HUES48 (cell line): ENCODE results near the gene ZNF407.

Experiments
- H3K27ac ChIP-seq: one replicate; pipeline ENCODE4 v1.7.0; 2013; ENCODE audit warnings: low read depth, low read length, inconsistent platforms
- H3K27me3 ChIP-seq: 2 replicates; pipeline ENCODE4 v1.6.1; 2013; ENCODE audit warnings: mild to moderate bottlenecking, low read length; ENCODE audit not compliant: control insufficient read depth, insufficient read depth
- H3K36me3 ChIP-seq: 2 replicates; pipeline ENCODE4 v1.6.1; 2013; ENCODE audit warnings: low read length; ENCODE audit not compliant: control insufficient read depth, insufficient read depth
- H3K4me1 ChIP-seq: 2 replicates; pipeline ENCODE4 v1.6.1; 2013; ENCODE audit warnings: mild to moderate bottlenecking, low read length; ENCODE audit not compliant: control insufficient read depth, insufficient read depth
- H3K4me3 ChIP-seq: 2 replicates; pipeline ENCODE4 v1.5.1; 2013; ENCODE audit warnings: mild to moderate bottlenecking, low read depth, low read length
- H3K9ac ChIP-seq: 2 replicates; pipeline ENCODE4 v1.6.1; 2013; ENCODE audit warnings: mild to moderate bottlenecking, low read depth, low read length, moderate library complexity
- H3K9me3 ChIP-seq: 2 replicates; pipeline ENCODE4 v1.6.1; 2013; ENCODE audit warnings: low read length; ENCODE audit not compliant: control insufficient read depth, insufficient read depth

The ZNF407 gene

GRCh38 chr18:74831571-74832250 lies 234.0 kb downstream of the ZNF407 start:
- no peak overlapping the region for H3K27ac ChIP-seq
- no peaks in the 10 kb centered on the region for H3K36me3 ChIP-seq
- H3K9ac ChIP-seq = no peak overlapping the region
- no peaks in the 10 kb centered on the region for H3K27me3 ChIP-seq
- no peak overlapping the region for H3K4me3 ChIP-seq
- peaks cover 7% of the 10 kb centered on the region for H3K4me1 ChIP-seq
- H3K9me3 ChIP-seq = no peaks in the 10 kb centered on the region

GRCh38 chr18:74832381-74832780 lies 234.7 kb downstream of the ZNF407 start:
- no peak overlapping the region for H3K4me3 ChIP-seq
- H3K27me3 ChIP-seq = no peaks in the 10 kb centered on the region
- H3K4me1 ChIP-seq = peaks cover 10% of the 10 kb centered on the region
- H3K9ac ChIP-seq = no peak overlapping the region
- no peak overlapping the region for H3K27ac ChIP-seq
- H3K36me3 ChIP-seq = no peaks in the 10 kb centered on the region
- H3K9me3 ChIP-seq = no peaks in the 10 kb centered on the region

DNA sequence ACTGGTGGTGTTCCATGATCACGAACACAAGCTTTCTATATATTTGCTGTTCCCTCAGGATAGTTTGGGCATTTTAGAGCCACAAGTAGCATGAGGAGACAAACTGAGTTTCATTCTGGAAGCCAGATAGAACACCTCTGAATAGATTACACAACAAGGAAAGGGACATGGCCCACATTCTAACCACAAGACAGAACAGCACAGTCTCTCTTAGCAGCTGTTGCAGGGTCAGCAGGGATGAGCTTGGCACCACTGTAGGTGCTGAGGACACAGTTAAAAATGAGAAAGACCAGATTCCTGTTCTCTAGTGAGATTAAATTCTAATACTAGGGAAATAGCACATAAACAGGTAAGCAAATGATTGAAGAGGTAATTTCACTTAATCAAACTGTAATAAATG lies 235.3 kb downstream of the ZNF407 start:
- no peaks in the 10 kb centered on the region for H3K9me3 ChIP-seq
- no peak overlapping the region for H3K9ac ChIP-seq
- H3K4me1 ChIP-seq = peaks cover 10% of the 10 kb centered on the region
- no peaks in the 10 kb centered on the region for H3K36me3 ChIP-seq
- H3K27ac ChIP-seq = no peak overlapping the region
- no peak overlapping the region for H3K4me3 ChIP-seq
- H3K27me3 ChIP-seq = no peaks in the 10 kb centered on the region

DNA sequence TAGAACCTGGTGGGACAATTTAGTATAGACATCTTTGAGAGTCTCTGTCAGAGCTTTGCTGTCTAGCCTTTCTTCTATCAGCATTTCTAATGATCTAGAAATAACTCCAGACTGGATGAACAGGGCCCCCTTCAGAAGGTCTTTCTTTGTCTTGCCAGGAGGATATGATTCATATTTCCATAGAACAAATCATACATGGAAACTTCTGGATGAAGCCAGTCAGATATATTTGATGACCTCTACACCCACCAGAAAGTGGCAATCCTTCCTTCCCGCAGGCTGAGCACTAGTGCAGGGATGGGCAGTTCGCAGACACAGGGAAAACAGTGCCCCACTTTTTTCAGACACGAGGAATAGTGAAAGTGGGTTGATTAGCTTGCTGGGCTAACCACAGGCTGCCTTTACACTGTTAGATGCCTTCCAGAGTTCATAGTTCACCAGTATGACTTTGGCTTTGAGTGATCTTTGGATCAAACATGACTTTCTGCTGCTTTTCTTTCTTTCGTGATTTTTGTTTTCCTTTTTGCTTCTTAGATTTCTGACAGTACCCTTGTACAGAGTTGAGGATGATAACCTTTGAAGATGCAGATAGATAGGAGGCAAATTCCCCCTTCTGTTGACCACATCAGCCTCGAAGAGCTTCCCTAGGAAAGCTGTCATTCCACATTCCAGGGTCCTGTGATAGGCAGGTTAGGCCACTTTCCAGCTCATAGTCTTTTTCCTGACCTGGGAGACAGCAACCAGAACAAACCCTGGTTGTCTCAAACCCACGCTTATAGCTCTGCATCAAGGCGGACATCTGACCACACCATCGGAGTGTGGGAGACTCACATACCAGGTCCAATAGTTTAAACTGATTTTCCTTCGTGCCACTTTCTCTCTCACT lies 237.0 kb downstream of the ZNF407 start:
- H3K27me3 ChIP-seq = no peaks in the 10 kb centered on the region
- H3K36me3 ChIP-seq = no peaks in the 10 kb centered on the region
- no peak overlapping the region for H3K4me3 ChIP-seq
- no peak overlapping the region for H3K9ac ChIP-seq
- no peaks in the 10 kb centered on the region for H3K9me3 ChIP-seq
- peaks cover 10% of the 10 kb centered on the region for H3K4me1 ChIP-seq
- no peak overlapping the region for H3K27ac ChIP-seq

DNA sequence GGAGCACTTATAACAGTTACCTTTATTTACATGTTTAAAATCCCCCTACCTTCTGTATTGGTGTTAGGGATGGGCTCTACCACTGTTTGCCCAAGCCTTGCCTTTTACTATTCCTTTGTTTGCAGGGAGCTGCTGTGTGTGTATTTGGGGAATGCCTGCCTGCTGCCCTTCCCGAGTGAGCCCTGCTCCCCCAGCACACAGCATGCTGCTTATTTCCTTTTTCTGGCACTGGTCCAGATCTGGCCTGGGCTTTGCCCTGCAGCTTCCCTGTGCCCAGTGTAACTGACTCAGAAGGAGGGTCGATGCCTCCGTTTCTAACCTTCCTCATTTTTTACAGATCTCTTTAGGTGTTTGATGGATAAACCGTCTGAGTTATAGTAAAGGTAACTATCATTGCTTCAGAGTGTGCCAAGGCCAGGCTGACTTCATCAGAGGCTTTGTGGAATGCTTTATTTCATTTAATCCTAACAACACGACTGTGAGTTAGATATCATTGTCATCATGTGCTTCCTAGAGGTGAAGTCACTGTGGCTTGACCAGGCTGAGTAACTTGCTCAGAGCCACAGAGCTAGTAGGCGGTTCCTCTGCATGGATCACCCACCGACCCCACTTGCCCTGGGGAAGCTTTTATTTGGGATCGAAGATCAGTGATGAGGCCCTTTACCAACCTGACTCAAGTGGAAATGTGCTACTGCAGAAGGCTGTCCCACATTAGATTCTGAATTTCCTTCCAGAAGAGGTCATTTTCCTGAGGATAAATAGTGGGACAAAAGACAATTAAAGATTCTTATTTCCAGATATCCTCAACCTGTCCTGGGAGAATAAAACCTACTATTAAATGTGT lies 238.8 kb downstream of the ZNF407 start:
- Histone ChIP-seq H3K9ac (no peak overlapping the region), H3K27me3 (no peaks in the 10 kb centered on the region), H3K36me3 (no peaks in the 10 kb centered on the region), H3K4me3 (no peak overlapping the region), H3K27ac (no peak overlapping the region), H3K9me3 (no peaks in the 10 kb centered on the region), H3K4me1 (peaks cover 13% of the 10 kb centered on the region)

DNA sequence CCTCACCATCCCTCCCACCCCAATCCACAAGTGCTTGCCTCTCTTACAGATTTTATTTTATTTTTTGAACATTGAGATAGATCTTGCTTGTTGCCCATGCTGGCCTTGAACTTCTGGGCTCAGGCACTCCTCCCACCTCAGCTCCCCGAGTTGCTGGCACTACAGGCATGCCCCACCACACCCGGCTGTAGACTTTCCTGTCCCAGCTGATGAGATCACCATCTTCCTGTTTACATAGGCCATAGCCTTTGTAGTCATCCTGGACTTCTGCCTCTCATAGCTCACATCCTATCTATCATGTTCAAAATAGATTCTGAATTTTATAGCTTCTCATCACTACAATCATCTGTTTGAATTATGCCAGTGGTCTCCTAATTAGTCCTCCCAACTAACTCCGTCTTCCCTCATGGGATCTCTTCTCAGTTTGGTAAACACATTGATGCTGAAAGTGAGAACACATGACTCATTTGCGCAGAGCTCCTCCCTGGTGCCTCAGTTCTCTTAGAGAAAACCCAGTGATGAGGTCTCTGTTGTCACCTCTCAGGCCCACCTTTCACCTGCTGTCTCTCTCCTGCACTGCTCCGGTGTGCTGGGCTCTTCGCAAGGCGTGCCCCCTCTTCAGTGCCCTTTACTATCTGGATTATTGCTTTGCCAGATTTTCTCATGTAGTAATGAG lies 243.0 kb downstream of the ZNF407 start:
- no peak overlapping the region for H3K9ac ChIP-seq
- H3K27ac ChIP-seq = no peak overlapping the region
- H3K36me3 ChIP-seq = no peaks in the 10 kb centered on the region
- no peak overlapping the region for H3K4me3 ChIP-seq
- H3K4me1 ChIP-seq = peaks cover 13% of the 10 kb centered on the region
- no peaks in the 10 kb centered on the region for H3K27me3 ChIP-seq
- no peaks in the 10 kb centered on the region for H3K9me3 ChIP-seq

DNA sequence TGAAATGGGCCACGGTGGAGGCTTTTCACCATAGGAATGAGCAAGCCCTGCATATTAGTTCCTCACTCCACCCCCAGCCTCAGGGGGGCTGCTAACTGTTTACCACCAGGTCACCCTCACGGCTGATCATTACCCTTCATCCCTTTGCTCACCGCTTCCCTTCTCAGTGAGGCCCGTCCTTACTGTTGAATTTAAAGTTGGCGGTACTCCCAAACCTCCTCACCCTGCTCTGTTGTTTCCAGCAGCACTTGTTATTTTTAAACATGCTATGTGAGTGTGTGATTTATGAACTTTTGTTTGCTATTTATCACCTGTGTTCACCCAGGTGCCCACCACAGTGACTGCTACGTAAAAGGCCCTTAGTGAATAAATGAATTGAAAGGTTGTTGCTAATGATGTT lies 243.6 kb downstream of the ZNF407 start:
- H3K4me3 ChIP-seq = no peak overlapping the region
- H3K4me1 ChIP-seq = peaks cover 10% of the 10 kb centered on the region
- no peak overlapping the region for H3K27ac ChIP-seq

DNA sequence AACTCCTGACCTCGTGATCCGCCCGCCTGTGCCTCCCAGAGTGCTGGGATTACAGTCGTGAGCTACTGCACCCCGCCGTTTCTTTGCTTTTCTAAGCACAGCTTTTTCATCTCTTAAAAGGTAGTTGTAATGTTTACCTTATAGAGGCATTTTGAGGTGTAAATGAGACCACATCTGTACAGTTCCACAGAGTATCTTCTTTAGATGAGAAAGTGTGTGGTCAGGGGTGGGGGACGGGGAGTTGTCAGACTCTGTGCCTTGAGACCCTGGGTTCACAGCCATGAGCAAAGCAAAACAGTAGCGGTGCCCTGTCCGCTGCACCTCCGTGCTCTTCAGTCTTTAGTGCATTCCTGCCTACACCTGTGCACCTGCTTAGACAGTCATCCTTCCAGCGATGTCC lies 251.6 kb downstream of the ZNF407 start:
- no peaks in the 10 kb centered on the region for H3K9me3 ChIP-seq
- no peaks in the 10 kb centered on the region for H3K4me1 ChIP-seq
- no peaks in the 10 kb centered on the region for H3K36me3 ChIP-seq
- H3K27ac ChIP-seq = no peak overlapping the region
- no peak overlapping the region for H3K9ac ChIP-seq
- H3K4me3 ChIP-seq = no peak overlapping the region
- H3K27me3 ChIP-seq = no peaks in the 10 kb centered on the region

More for the DNA sequence above, 243.6 kb downstream of the ZNF407 start:
- H3K36me3 ChIP-seq = no peaks in the 10 kb centered on the region
- no peak overlapping the region for H3K9ac ChIP-seq
- H3K27me3 ChIP-seq = no peaks in the 10 kb centered on the region
- no peaks in the 10 kb centered on the region for H3K9me3 ChIP-seq

DNA sequence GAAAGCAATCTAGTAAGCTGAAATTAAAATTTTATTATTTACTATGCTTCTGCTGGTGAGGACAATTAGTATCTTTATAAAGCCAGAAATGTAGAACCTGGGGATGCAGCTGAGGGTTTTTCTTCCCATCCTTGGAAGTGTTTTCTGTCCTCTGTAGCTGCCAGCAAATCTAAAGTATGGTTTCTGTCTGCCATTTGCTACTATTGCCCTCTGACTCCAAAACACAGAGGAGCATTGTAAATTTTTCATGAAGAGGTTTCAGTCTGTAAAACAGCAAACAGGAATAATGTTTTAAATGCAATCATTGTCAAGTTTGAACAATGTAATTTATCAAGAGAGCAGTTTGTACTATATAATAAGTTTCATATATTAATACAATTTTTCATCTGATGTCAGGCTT lies 258.8 kb downstream of the ZNF407 start:
- no peak overlapping the region for H3K9ac ChIP-seq
- no peaks in the 10 kb centered on the region for H3K9me3 ChIP-seq
- peaks cover 13% of the 10 kb centered on the region; the same call in 1 of the 2 replicates for H3K4me1 ChIP-seq
- no peaks in the 10 kb centered on the region for H3K27me3 ChIP-seq
- no peaks in the 10 kb centered on the region for H3K36me3 ChIP-seq
- H3K27ac ChIP-seq = no peak overlapping the region
- no peak overlapping the region for H3K4me3 ChIP-seq

DNA sequence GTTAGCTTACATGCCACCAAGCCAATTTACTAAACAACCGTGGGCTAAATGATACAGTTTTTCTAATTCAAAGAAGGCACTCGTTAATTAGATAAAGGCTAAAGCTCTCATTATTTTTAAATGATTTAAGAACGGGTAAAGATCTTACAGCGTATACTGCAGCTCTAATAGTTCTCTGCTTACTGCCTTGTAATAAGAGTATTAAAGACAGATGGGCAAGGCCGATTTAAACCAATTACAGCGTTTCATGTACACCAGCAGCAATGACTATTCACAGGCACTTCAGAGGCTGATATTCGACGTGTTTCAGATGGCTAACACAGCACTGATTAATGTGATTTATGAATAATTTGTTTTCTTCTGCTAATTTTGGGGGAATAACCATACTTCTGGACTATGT lies 259.3 kb downstream of the ZNF407 start:
- Histone ChIP-seq H3K27me3 (no peaks in the 10 kb centered on the region), H3K4me1 (peaks cover 13% of the 10 kb centered on the region; the same call in 1 of the 2 replicates), H3K27ac (no peak overlapping the region), H3K4me3 (no peak overlapping the region), H3K9me3 (no peaks in the 10 kb centered on the region), H3K36me3 (no peaks in the 10 kb centered on the region), H3K9ac (no peak overlapping the region)
